OCI-LY1 (cell line): Measurements from ENCODE around the gene PBXIP1.

Source experiments
- H2AFZ ChIP-seq: fragments of 200-600 bp; sonication (generic), shearing (Covaris generic); 2 replicates; pipeline ENCODE4 v1.6.0; 2014; ENCODE audit warnings: antibody characterized with exemption, mild to moderate bottlenecking, low read length
- H3F3A ChIP-seq: fragments of 200-600 bp; sonication (generic), shearing (Covaris generic); 2 replicates; pipeline ENCODE4 v1.6.0; 2014; ENCODE audit warnings: mild to moderate bottlenecking, antibody characterized with exemption, low read length, moderate library complexity; ENCODE audit not compliant: insufficient read depth
- H3K27ac ChIP-seq: fragments of 200-600 bp; sonication (generic); 2 replicates; pipeline ENCODE4 v1.5.1; 2014; ENCODE audit warnings: low read length, mixed run types, mild to moderate bottlenecking, low read depth; ENCODE audit not compliant: poor library complexity, severe bottlenecking
- H3K27me3 ChIP-seq: fragments of 200-600 bp; sonication (generic); 2 replicates; pipeline ENCODE4 v1.6.0; 2014; ENCODE audit warnings: antibody characterized with exemption, mild to moderate bottlenecking, low read length, moderate library complexity; ENCODE audit not compliant: insufficient read depth
- H3K36me3 ChIP-seq: fragments of 200-600 bp; sonication (generic); 2 replicates; pipeline ENCODE4 v1.6.1; 2014; ENCODE audit warnings: mild to moderate bottlenecking, antibody characterized with exemption, low read length, moderate library complexity, mixed read lengths; ENCODE audit not compliant: insufficient read depth
- H3K4me1 ChIP-seq: fragments of 200-600 bp; sonication (generic); 2 replicates; pipeline ENCODE4 v1.5.1; 2014; ENCODE audit warnings: mild to moderate bottlenecking, low read length, moderate library complexity; ENCODE audit not compliant: insufficient read depth, severe bottlenecking
- H3K4me2 ChIP-seq: fragments of 200-600 bp; sonication (generic), shearing (Covaris generic); 2 replicates; pipeline ENCODE4 v1.6.1; 2014; ENCODE audit warnings: low read length
- H3K4me3 ChIP-seq: fragments of 200-600 bp; sonication (generic); 2 replicates; pipeline ENCODE4 v1.5.1; 2014; ENCODE audit warnings: low read length, low read depth, mild to moderate bottlenecking, mixed read lengths; ENCODE audit not compliant: poor library complexity, severe bottlenecking
- H3K79me2 ChIP-seq: fragments of 200-600 bp; shearing (Covaris generic); 2 replicates; pipeline ENCODE4 v1.6.1; 2016; ENCODE audit warnings: mixed run types, low read length, mixed read lengths; ENCODE audit not compliant: insufficient read depth
- H3K9ac ChIP-seq: fragments of 200-600 bp; sonication (generic), shearing (Covaris generic); 2 replicates; pipeline ENCODE4 v1.6.1; 2014; ENCODE audit warnings: mild to moderate bottlenecking, low read length, mixed read lengths
- H3K9me2 ChIP-seq: fragments of 200-600 bp; sonication (generic), shearing (Covaris generic); 2 replicates; pipeline ENCODE4 v1.6.1; 2014; ENCODE audit warnings: low read depth, mild to moderate bottlenecking, low read length, mixed read lengths
- H3K9me3 ChIP-seq: fragments of 200-600 bp; shearing (Covaris generic); 2 replicates; pipeline ENCODE4 v1.6.1; 2014; ENCODE audit warnings: low read length, mixed read lengths
- H4K20me1 ChIP-seq: fragments of 200-600 bp; sonication (generic), shearing (Covaris generic); 2 replicates; pipeline ENCODE4 v1.6.0; 2016; ENCODE audit warnings: mild to moderate bottlenecking, low read length; ENCODE audit not compliant: insufficient read depth
- CTCF ChIP-seq: fragments of 200-600 bp; sonication (generic), shearing (Covaris generic); IDR thresholded peaks from 2 replicates; pipeline ENCODE4 v1.5.1; 2017; ENCODE audit warnings: mild to moderate bottlenecking, antibody characterized with exemption, low read length, moderate library complexity, mixed read lengths
- EZH2 ChIP-seq: fragments of 200-600 bp; sonication (generic), shearing (Covaris generic); IDR thresholded peaks from 2 replicates; pipeline ENCODE4 v1.8.0; 2017; ENCODE audit warnings: borderline replicate concordance, mixed run types, mild to moderate bottlenecking, antibody characterized with exemption, low read length, moderate library complexity, mixed read lengths

The PBXIP1 gene

DNA sequence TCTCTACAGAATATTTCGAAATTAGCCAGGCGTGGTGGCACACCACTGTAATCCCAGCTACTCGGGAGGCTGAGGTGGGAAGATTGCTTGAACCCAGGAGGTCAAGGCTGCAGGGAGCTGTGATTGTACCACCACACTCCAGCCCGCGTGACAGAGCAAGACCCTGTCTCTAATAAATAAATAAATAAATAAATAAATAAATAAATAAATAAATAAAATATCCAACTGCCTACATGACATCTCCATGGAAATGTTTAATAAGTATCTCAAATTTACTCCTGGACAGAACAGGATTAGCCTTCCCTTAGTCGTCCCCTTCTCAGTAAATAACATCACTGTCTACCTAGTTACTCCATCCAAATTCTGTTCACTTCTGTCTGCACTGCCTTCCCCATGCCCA lies 56.9 kb downstream of the PBXIP1 start:
- H4K20me1 ChIP-seq = no peaks in the 10 kb centered on the region
- no peaks in the 10 kb centered on the region for H3K4me1 ChIP-seq
- no peaks in the 10 kb centered on the region for H3K79me2 ChIP-seq
- no peaks in the 10 kb centered on the region for H3K9me3 ChIP-seq
- no peaks in the 10 kb centered on the region for H3K9me2 ChIP-seq
- H3K27ac ChIP-seq = no peak overlapping the region
- TF ChIP-seq EZH2 (no peak), CTCF (no peak)
- H3K4me3 ChIP-seq = no peak overlapping the region
- H3K27me3 ChIP-seq = peaks cover 12% of the 10 kb centered on the region; the same call in 1 of the 2 replicates
- H3K4me2 ChIP-seq = no peak overlapping the region
- no peak overlapping the region for H3K9ac ChIP-seq
- no peaks in the 10 kb centered on the region for H3F3A ChIP-seq
- H2AFZ ChIP-seq = no peak overlapping the region
- H3K36me3 ChIP-seq = no peaks in the 10 kb centered on the region

DNA sequence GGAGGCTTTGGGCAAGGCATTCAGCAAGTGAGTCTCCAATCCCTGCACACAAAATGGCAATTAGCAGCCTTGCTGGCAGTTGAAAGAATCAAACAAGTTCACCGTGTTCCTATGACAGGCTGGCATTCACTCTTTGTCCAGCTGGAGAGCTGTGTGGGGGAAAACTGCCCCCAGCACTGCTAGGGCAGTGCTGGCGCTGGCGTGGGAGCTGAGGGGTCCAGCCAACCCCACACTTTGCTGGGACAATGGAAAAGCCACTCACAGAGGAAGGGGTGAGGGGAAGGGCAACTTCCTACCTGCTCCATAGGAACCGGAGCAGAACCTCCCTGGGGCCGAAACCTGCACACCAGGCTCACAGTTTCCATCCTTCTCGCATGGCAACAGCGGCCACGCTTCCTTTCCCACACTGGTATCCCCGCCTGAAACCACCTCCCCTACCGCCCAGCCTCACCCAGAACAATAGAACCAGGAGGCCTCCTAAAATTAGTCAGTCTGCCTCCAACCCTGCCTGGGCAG lies 59.1 kb downstream of the PBXIP1 start:
- Histone ChIP-seq H3K9me2 (no peaks in the 10 kb centered on the region), H3K4me3 (no peak overlapping the region), H4K20me1 (no peaks in the 10 kb centered on the region), H3F3A (no peaks in the 10 kb centered on the region), H3K4me2 (no peak overlapping the region), H3K4me1 (no peaks in the 10 kb centered on the region), H3K27ac (no peak overlapping the region), H3K27me3 (peaks cover 12% of the 10 kb centered on the region; the same call in 1 of the 2 replicates), H3K79me2 (no peaks in the 10 kb centered on the region), H3K36me3 (no peaks in the 10 kb centered on the region; the same call in 1 of the 2 replicates), H2AFZ (no peak overlapping the region), H3K9ac (no peak overlapping the region), H3K9me3 (no peaks in the 10 kb centered on the region)
- no peak for TF ChIP-seq CTCF
- no peak for TF ChIP-seq EZH2

DNA sequence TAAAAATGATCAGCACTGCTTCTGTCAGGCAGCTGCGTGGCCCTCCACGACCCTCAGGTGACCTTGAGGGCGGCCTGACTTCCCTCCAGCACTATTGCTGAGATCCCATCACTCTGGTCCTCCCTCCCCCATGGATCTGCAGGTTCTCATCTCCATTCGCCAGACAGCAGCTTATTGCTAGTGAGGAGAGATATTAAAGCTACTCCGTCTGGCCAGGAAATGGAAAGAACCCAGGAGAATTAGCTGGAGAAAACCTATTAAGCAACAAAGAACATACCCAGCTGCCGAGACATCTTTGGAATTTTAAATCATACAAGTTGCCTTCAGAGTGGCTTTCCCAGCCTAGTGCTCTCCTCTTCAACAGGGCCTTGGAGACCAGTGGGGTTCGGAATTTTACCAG lies 60.1 kb downstream of the PBXIP1 start:
- Histone ChIP-seq H3K4me3 (no peak overlapping the region), H4K20me1 (no peaks in the 10 kb centered on the region), H3F3A (no peaks in the 10 kb centered on the region), H3K79me2 (no peaks in the 10 kb centered on the region), H3K4me1 (no peaks in the 10 kb centered on the region), H3K36me3 (no peaks in the 10 kb centered on the region; the same call in 1 of the 2 replicates), H3K9me3 (no peaks in the 10 kb centered on the region), H3K4me2 (no peak overlapping the region), H3K27me3 (peaks cover 12% of the 10 kb centered on the region; the same call in 1 of the 2 replicates), H3K9ac (no peak overlapping the region), H2AFZ (no peak overlapping the region), H3K9me2 (no peaks in the 10 kb centered on the region), H3K27ac (no peak overlapping the region)
- no peak for TF ChIP-seq EZH2
- no peak for TF ChIP-seq CTCF
